Activated naive CD8-positive, alpha-beta T cell treated with anti-CD3 and anti-CD28 coated beads for 36 hours (primary cell): ENCODE results near the gene IDI2. TPM values are rescaled to one million over a fixed set of nuclear protein-coding genes. Genes with fewer than 3 reads are reported as not detected.
"Not testable (repeated sequence)": the region's sequence is repeated elsewhere in the genome, so short reads cannot be mapped to it uniquely, and the experiment has no call there.

Source experiments
- DNase-seq: peaks from one replicate; pipeline ENCODE4 v3.0.0; 2021
- H3K27ac Mint-ChIP-seq: one replicate; pipeline ENCODE4 v1.8.0; 2022; ENCODE audit warnings: mild to moderate bottlenecking, moderate library complexity, mixed read lengths
- H3K27me3 Mint-ChIP-seq: one replicate; pipeline ENCODE4 v1.8.0; 2022; ENCODE audit warnings: mild to moderate bottlenecking, mixed read lengths
- H3K36me3 Mint-ChIP-seq: one replicate; pipeline ENCODE4 v1.8.0; 2021; ENCODE audit warnings: mild to moderate bottlenecking, mixed read lengths
- H3K4me1 Mint-ChIP-seq: one replicate; pipeline ENCODE4 v1.8.0; 2021; ENCODE audit warnings: mixed read lengths
- H3K4me3 Mint-ChIP-seq: one replicate; pipeline ENCODE4 v1.8.0; 2022; ENCODE audit warnings: mild to moderate bottlenecking, moderate library complexity, mixed read lengths
- H3K9me3 Mint-ChIP-seq: one replicate; pipeline ENCODE4 v1.8.0; 2022; ENCODE audit warnings: mixed read lengths
- total RNA-seq, 2 experiments: library from RNA; stranded (reverse); gene quantifications; one replicate each; pipeline ENCODE4 v1.2.3, GENCODE V29; 2021

IDI2 gene
- total RNA-seq, 2 experiments from 2014 or later: not detected

DNA sequence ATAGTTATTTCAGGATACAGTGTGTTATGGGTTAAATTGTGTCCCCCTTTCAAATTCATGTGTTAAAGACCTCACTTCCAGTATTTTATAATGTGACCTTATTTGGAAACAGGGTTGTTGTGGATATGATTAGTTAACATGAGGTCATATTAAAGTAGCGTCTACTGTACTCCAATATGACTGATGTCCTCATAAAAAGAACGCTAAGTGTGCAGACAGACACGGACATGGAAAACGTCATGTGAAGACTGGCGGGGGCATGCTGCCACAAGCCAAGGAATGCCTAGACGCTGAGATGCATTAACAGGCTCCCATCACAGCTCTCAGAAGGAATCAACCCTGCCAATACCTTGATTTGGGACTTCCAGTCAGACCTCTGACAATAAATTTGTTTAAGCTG, 29.0 kb upstream of the IDI2 start:
- DNase-seq: no peak
- H3K9me3 Mint-ChIP-seq: no peaks in the 10 kb centered on the region
- H3K27ac Mint-ChIP-seq: peak overlapping the region; percentile 72
- H3K36me3 Mint-ChIP-seq: peaks cover 40% of the 10 kb centered on the region
- peak overlapping the region; percentile 95 for H3K4me3 Mint-ChIP-seq
- peaks cover 65% of the 10 kb centered on the region for H3K4me1 Mint-ChIP-seq
- no peaks in the 10 kb centered on the region for H3K27me3 Mint-ChIP-seq

DNA sequence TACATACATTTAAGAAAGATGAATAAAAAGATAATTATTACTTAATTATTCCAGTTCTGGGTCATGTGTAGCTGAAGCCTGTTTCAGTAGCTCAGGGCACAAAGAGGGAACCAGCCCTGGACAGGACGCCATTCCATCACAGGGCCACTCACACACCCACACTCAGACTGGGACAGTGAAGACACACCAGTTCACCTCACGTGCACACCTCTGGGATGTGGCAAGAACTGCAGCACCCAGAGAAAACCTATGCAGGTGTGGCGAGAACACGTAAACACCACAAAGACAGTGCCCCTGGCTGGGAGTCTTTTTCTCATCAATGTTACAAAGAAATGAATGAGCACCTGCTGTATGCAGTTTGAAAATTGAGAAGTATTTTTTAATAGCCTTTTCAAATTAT, 24.9 kb upstream of the IDI2 start:
- Mint-ChIP-seq H3K27me3 (no peaks in the 10 kb centered on the region), H3K4me1 (peaks cover 55% of the 10 kb centered on the region), H3K27ac (peak overlapping the region; percentile 51), H3K36me3 (peaks cover 47% of the 10 kb centered on the region), H3K4me3 (peak overlapping the region; percentile 97), H3K9me3 (peaks cover 2% of the 10 kb centered on the region)
- peak; percentile 46 for DNase-seq

DNA sequence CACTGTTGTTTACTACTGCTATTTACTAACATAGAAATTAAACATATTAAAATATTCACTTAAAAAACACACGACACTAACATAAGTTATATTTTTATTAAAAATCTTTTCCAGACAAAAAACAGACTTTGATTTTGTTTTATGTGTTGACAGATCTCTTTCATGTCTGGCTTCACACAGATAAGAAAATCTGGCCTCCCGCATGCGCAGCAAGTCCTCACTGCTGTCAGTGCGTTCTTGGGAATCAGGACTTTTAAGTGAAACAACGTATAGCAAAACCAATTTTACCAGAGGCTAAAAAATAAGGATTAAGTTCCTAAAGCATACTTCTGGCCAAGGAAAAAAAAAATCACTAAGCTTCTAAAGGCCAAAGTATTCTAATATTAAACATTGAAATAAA, 24.5 kb upstream of the IDI2 start:
- Mint-ChIP-seq H3K4me3 (peak overlapping the region; percentile 97), H3K9me3 (peaks cover 2% of the 10 kb centered on the region), H3K4me1 (peaks cover 57% of the 10 kb centered on the region), H3K27me3 (no peaks in the 10 kb centered on the region), H3K27ac (peak overlapping the region; percentile 96), H3K36me3 (peaks cover 49% of the 10 kb centered on the region)
- DNase-seq: no peak

DNA sequence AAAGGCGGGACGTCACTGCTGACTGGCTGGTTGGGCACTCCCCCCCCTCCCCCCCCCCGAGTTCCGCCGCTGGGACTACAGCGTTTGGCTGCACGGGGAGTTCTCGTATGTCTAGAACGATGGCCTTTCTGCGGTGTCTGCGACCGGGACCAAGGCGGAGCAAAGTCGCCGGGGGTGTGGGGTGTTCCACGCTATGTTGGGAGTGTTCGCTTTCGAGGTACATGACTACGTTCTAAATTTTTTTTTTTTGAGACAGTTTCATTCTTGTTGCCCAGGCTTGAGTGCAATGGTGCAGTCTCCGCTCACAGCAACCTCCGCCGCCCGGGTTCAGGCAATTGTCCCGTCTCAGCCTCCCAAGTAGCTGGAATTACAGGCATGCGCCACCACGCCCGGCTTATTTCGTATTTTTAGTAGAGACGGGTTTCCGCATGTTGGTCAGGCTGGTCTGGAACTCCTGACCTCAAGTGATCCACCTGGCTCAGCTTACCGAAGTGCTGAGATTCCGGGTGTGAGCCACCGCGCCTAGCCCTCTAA, 23.8 kb upstream of the IDI2 start:
- Mint-ChIP-seq H3K4me3 (peak overlapping the region; percentile 97), H3K9me3 (peaks cover 2% of the 10 kb centered on the region), H3K36me3 (peaks cover 53% of the 10 kb centered on the region), H3K27ac (peak overlapping the region; percentile 96), H3K4me1 (peaks cover 57% of the 10 kb centered on the region), H3K27me3 (no peaks in the 10 kb centered on the region)
- no peak for DNase-seq

DNA sequence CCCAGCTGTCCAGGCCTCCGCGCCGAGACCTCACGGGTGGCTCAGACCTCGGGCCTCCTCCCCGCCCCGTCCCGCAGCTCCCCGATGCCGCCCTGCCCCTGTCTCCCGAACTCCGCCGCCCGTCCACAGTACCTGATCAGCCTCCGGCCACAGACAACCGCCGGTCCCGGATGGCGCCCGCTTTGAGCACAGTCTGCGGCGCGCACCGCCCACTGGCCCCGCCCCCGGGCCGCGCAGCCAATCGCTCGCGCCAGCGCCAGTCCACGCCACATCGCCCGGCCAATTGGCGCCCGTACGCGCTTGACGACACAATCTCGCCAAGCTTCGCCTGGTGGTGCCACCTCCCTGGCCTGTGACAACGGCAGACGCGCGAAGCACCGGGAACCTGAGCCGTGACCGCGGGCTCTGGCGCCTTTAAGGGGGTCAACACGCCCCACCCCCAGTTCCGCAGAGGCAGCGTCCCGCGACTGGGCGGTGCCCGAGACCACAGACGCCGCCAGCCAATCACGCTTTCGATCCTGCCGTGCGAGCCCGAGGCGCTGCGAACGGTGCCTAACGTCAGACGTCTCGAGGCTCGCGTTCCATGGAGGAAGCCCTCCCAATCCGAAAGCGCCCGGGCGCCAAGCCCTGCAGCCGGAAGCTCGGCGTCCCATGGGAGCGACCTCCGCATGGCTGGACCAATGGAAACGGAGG, 23.2 kb upstream of the IDI2 start, which contains the start of gene IDI1:
Gene IDI1 (minus strand): TSS at position 388 of the 693 bp plus-strand sequence. CDS start 116 bp downstream, at position 272.
- H3K4me1 Mint-ChIP-seq: peaks cover 57% of the 10 kb centered on the region
- H3K36me3 Mint-ChIP-seq: peaks cover 59% of the 10 kb centered on the region
- H3K9me3 Mint-ChIP-seq: peaks cover 2% of the 10 kb centered on the region
- H3K27me3 Mint-ChIP-seq: no peaks in the 10 kb centered on the region
- peak within 1 kb of the TSS; percentile 97 for H3K4me3 Mint-ChIP-seq
- peak within 1 kb of the TSS; percentile 96 for H3K27ac Mint-ChIP-seq
- DNase-seq: peak; percentile 98

DNA sequence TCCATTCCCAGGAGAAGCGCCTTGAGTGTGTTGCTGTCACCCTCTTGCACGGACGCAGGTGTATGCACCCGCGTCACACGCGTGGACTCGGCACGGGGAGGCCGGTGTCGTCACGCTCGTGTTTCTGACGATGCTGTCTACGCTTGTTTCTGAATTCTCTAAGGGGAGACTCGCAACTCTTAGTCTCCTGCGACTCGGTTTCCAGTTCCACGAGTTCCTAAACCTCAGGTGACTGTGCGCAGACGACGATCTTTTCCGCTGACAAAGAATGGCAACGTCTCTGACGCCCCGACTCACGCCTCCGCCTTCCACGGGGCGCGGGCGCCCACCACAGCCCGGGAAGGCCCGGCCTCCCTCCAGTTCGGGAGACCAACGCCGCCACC, 22.7 kb upstream of the IDI2 start:
- Mint-ChIP-seq H3K27ac (peak overlapping the region; percentile 96), H3K4me3 (peak overlapping the region; percentile 97), H3K27me3 (no peaks in the 10 kb centered on the region), H3K36me3 (peaks cover 61% of the 10 kb centered on the region), H3K9me3 (peaks cover 2% of the 10 kb centered on the region), H3K4me1 (peaks cover 58% of the 10 kb centered on the region)
- no peak for DNase-seq

DNA sequence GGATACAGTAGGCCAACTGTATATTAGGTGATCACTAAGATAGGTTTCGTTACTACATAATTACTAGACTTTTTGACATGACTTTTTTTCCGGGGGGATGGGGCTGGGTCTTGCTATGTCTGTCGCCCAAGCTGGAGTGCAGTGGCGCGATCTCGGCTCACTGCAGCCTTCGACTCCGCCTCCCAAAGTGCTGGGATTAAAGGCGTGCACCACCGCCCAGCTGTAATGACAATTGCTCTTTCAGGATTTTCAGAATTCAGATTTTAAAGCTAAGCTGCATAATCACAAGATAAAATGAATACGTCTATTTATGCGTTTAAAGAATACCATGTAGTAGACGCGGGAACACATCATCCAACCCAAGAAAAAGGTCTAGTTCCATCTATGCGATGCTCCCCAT, 22.3 kb upstream of the IDI2 start:
- Mint-ChIP-seq H3K27ac (peak overlapping the region; percentile 96), H3K4me1 (peaks cover 60% of the 10 kb centered on the region), H3K4me3 (peak overlapping the region; percentile 97), H3K9me3 (peaks cover 2% of the 10 kb centered on the region), H3K27me3 (no peaks in the 10 kb centered on the region), H3K36me3 (peaks cover 61% of the 10 kb centered on the region)
- DNase-seq: peak; percentile 27

DNA sequence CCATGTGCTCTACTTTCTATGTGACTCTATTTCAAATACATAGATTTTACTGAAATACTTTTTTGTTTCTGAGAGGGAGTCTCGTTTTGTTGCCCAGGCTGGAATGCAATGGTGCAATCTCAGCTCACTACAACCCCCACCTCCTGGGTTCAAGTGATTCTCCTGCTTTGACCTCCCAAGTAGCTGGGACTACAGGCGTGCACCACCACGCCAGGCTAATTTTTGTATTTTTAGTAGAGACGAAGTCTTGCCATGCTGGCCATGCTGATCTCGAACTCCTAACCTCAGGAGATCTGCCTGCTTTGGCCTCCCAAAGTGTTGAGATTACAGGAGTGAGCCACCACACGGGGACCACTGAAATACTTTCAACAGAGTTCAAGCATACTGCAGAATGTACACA, 19.8 kb upstream of the IDI2 start:
- H3K27ac Mint-ChIP-seq: peak overlapping the region; percentile 90
- H3K9me3 Mint-ChIP-seq: peaks cover 2% of the 10 kb centered on the region
- no peak for DNase-seq
- H3K4me1 Mint-ChIP-seq: peaks cover 41% of the 10 kb centered on the region
- H3K36me3 Mint-ChIP-seq: peaks cover 50% of the 10 kb centered on the region
- peak overlapping the region; percentile 66 for H3K4me3 Mint-ChIP-seq
- no peaks in the 10 kb centered on the region for H3K27me3 Mint-ChIP-seq

DNA sequence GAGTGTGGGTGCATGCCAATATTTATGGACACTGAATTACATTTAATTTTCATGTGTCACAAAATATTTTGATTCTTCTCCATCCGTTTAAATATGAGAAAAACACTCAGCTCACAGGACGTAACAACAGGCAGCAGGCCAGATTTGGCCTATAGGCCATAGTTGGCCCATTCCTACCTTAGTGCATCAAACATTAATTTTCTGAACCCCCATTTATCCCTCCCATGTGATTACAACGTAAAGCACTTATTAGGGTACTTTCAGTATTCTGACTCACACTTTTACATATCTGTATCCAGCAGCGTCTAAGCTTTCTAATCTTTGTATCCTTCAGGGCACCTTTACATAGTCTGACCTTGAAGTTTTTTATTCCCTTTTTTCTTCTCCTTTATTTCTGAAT, 19.3 kb upstream of the IDI2 start:
- H3K9me3 Mint-ChIP-seq: peaks cover 2% of the 10 kb centered on the region
- peaks cover 54% of the 10 kb centered on the region for H3K36me3 Mint-ChIP-seq
- H3K27ac Mint-ChIP-seq: peak overlapping the region; percentile 90
- H3K4me1 Mint-ChIP-seq: peaks cover 44% of the 10 kb centered on the region
- no peak for DNase-seq
- peak overlapping the region; percentile 66 for H3K4me3 Mint-ChIP-seq
- H3K27me3 Mint-ChIP-seq: no peaks in the 10 kb centered on the region

DNA sequence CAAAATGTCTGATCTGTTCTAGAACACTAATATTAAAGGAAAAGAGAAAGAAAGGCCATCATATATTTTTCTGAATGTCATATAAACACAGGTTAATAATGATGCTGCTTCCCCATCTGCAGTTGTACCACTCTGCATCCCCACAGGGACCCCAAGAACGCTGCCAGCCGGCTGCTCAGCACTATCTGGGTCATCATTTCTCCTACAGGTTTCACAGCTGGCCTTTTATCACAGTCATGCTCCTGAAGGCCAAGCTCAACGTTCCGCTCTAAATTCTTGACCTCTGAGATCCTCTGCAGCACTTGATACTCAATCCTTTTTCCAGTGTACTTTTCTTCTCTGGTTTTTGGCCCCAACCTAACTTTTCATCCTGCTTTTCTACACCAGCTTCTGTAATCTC, 18.5 kb upstream of the IDI2 start:
- Mint-ChIP-seq H3K27me3 (no peaks in the 10 kb centered on the region), H3K4me1 (peaks cover 44% of the 10 kb centered on the region), H3K4me3 (peak overlapping the region; percentile 66), H3K27ac (peak overlapping the region; percentile 90), H3K36me3 (peaks cover 54% of the 10 kb centered on the region), H3K9me3 (peaks cover 2% of the 10 kb centered on the region)
- no peak for DNase-seq

DNA sequence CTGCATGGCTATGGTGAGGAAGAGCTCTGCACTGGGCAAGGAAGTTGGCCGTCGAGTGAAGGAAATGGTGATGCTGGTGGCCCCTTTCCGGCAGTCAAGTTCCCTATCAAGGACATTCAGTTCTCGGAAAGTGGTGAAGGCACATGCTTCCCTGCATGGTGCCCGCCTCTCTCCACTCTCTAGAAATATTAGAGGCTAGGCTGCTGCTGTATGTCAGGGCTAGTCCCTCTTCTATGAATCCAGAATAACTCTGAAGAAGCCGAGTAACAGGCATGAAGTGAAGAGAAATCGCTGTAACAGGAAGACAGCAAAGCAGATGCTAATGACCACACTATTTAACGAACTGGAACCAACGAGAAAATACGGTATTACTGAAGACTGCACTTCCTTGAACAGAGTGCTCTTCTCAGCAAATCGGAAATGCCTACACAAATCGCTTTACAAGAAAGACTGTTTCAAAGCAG, 17.9 kb upstream of the IDI2 start:
- no peak for DNase-seq
- Mint-ChIP-seq H3K27me3 (no peaks in the 10 kb centered on the region), H3K4me1 (peaks cover 44% of the 10 kb centered on the region), H3K36me3 (peaks cover 52% of the 10 kb centered on the region), H3K4me3 (peak overlapping the region; percentile 66), H3K27ac (peak overlapping the region; percentile 90), H3K9me3 (peaks cover 2% of the 10 kb centered on the region)

DNA sequence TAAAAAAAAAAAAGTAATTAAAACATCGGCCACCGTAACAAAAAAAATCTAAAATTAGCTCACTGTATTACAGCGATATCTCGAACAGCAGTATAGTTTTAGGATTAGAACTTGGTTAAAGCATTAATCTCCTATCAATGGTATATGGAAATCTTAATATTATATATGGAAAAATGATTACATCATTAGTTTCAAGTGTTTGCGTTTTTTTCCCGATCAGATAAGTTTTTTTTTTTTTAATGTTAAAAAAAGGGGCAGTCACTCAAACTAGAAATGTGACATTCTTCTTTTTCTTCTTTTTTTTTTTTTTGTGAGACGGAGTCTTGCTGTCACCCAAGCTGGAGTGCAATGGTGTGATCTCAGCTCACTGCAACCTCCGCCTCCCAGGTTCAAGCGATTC, 15.9 kb upstream of the IDI2 start:
- no peak overlapping the region for H3K4me3 Mint-ChIP-seq
- no peaks in the 10 kb centered on the region for H3K9me3 Mint-ChIP-seq
- H3K27me3 Mint-ChIP-seq: no peaks in the 10 kb centered on the region
- no peak overlapping the region for H3K27ac Mint-ChIP-seq
- H3K36me3 Mint-ChIP-seq: peaks cover 46% of the 10 kb centered on the region
- DNase-seq: no peak
- peaks cover 39% of the 10 kb centered on the region for H3K4me1 Mint-ChIP-seq

DNA sequence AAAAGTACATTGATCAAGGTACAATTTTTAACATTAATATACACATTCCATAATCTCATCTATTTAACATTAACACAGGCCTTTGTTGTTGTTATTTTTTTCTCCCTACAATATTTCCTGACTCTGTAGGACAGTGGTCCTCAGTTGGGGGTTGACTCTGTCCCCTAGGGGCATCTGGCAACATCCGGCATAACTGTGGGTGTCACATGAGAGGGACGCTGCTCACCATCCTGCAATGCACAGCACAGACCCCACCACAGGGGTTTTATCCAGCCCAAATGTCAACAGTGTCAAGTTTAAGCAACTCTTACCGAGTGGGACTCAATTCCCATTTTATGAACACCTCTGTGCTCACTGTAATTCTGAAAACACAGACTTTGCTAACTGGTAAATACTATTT, 14.5 kb upstream of the IDI2 start:
- Mint-ChIP-seq H3K4me1 (peaks cover 28% of the 10 kb centered on the region), H3K9me3 (no peaks in the 10 kb centered on the region), H3K4me3 (no peak overlapping the region), H3K36me3 (peaks cover 35% of the 10 kb centered on the region), H3K27ac (no peak overlapping the region), H3K27me3 (no peaks in the 10 kb centered on the region)
- DNase-seq: no peak

DNA sequence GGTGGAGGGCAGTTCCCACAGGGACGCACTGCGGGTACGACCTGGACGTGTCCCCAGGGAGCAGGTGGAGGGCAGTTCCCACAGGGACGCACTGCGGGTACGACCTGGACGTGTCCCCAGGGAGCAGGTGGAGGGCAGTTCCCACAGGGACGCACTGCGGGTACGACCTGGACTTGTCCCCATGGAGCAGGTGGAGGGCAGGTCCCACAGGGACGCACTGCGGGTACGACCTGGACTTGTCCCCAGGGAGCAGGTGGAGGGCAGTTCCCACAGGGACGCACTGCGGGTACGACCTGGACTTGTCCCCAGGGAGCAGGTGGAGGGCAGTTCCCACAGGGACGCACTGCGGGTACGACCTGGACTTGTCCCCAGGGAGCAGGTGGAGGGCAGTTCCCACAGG, 13.1 kb upstream of the IDI2 start:
- not testable (repeated sequence) for H3K9me3 Mint-ChIP-seq, H3K27ac Mint-ChIP-seq, DNase-seq, H3K4me3 Mint-ChIP-seq, H3K27me3 Mint-ChIP-seq
- H3K36me3 Mint-ChIP-seq: peaks cover 23% of the 10 kb centered on the region
- peaks cover 15% of the 10 kb centered on the region for H3K4me1 Mint-ChIP-seq

DNA sequence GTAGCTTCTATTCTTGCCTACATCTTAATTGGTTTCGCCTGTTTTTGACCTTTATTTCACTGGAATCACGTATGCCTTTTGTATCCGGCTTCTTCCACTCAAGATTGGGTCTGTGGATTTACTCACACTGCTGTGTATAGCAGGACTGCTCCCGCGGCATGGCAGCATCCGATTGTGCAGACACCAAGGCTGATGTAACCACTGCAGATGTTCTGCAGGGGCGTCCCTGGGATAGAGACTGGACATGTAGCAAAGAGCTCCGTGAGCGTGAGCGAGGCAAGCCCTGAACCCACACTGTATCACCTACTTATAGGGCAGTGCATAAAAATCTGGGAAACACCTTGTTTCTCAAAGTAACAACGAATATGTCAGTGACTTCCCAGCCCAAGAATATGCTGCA, 11.4 kb upstream of the IDI2 start:
- Mint-ChIP-seq H3K27ac (no peak overlapping the region), H3K4me3 (no peak overlapping the region), H3K27me3 (no peaks in the 10 kb centered on the region), H3K36me3 (peaks cover 13% of the 10 kb centered on the region), H3K4me1 (peaks cover 5% of the 10 kb centered on the region), H3K9me3 (no peaks in the 10 kb centered on the region)
- DNase-seq: no peak

DNA sequence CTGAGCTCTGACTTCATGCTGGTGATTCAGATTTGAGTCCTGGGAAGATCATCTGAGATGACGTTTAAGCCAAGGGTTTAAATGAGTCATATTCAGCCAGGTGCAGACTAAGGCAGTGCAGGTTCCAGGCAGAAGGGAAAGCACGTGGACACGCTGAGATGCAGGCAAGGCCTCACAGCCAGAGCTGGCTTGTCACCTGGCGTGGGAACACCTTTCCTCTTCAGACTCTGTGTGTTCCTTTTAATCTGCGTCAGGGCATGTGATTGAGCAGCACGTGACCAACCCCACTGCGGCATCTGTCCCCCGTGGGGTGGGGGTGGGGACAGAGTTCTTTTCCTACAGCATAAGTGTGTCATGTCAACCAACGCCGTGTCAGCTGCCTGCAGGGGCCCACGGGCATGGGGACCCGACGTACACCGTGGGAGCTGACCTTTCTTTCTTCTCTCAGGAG, 10.7 kb upstream of the IDI2 start:
- no peak for DNase-seq
- peaks cover 13% of the 10 kb centered on the region for H3K36me3 Mint-ChIP-seq
- H3K4me3 Mint-ChIP-seq: no peak overlapping the region
- no peaks in the 10 kb centered on the region for H3K27me3 Mint-ChIP-seq
- peaks cover 5% of the 10 kb centered on the region for H3K4me1 Mint-ChIP-seq
- no peak overlapping the region for H3K27ac Mint-ChIP-seq
- no peaks in the 10 kb centered on the region for H3K9me3 Mint-ChIP-seq
